Measurements from ENCODE around the gene JPH2. TPM values are rescaled to one million over a fixed set of nuclear protein-coding genes. Genes with fewer than 3 reads are reported as not detected.

JPH2 gene
- total RNA-seq, 6 experiments from 2014 or later = 0.09 to 0.31 (median 0.10) TPM; not detected in 1

DNA sequence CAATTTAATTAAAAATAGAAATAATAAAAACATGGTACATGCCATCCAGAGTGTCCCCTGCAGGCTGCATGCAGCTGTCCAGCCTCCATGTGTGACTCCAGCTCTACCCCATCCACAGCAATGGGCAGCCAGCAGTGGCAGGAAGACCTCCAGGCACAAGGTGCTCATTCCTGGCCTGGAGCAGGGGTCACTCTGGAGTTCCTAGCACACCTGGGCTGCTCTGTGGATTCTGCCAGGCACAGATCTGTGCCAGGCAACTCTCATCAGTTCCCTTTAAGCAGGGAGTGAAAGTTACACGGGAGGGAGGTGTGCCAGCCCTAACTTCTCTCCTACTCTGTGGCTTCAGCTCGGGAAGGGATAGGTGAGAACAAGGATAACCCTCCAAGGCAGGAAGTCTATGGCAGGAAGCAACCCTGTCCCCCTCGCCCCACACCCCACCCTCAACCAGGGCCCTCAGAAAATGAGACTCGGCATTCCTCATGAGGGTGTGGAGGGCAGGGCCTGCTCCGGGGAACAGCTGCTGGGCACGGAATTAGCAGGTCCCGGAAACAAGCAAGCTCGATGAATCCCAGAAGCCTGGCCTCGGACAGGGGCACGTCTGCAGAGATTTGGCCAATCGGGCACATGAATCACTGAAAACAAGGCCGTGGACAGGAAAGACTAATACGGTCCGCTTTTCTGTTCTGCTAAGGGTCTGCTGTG, 10.0 kb downstream of the JPH2 start:
- H3K9me3 ChIP-seq = no peaks in the 10 kb centered on the region
- 70% methylated on average over 2 of the region's 14 CpGs for WGBS (ENCODE audit: insufficient coverage, low coverage, low lambda C conversion rate, missing lambda C conversion rate)
- DNase-seq (no peak), ATAC-seq (no peak)
- TF ChIP-seq POLR2A (IDR thresholded peaks at IDR 0.05) = no peak
- TF ChIP-seq, protein P1, sequence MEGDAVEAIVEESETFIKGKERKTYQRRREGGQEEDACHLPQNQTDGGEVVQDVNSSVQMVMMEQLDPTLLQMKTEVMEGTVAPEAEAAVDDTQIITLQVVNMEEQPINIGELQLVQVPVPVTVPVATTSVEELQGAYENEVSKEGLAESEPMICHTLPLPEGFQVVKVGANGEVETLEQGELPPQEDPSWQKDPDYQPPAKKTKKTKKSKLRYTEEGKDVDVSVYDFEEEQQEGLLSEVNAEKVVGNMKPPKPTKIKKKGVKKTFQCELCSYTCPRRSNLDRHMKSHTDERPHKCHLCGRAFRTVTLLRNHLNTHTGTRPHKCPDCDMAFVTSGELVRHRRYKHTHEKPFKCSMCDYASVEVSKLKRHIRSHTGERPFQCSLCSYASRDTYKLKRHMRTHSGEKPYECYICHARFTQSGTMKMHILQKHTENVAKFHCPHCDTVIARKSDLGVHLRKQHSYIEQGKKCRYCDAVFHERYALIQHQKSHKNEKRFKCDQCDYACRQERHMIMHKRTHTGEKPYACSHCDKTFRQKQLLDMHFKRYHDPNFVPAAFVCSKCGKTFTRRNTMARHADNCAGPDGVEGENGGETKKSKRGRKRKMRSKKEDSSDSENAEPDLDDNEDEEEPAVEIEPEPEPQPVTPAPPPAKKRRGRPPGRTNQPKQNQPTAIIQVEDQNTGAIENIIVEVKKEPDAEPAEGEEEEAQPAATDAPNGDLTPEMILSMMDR (IDR thresholded peaks at IDR 0.05) = no peak
- H3K27ac ChIP-seq = no peak overlapping the region
- no peaks in the 10 kb centered on the region for H3K4me1 ChIP-seq
- H3K27me3 ChIP-seq = no peaks in the 10 kb centered on the region
- intact Hi-C loops (cut with DNase I) = no loop called here
- no peaks in the 10 kb centered on the region for H3K36me3 ChIP-seq
- no peak overlapping the region for H3K4me3 ChIP-seq

DNA sequence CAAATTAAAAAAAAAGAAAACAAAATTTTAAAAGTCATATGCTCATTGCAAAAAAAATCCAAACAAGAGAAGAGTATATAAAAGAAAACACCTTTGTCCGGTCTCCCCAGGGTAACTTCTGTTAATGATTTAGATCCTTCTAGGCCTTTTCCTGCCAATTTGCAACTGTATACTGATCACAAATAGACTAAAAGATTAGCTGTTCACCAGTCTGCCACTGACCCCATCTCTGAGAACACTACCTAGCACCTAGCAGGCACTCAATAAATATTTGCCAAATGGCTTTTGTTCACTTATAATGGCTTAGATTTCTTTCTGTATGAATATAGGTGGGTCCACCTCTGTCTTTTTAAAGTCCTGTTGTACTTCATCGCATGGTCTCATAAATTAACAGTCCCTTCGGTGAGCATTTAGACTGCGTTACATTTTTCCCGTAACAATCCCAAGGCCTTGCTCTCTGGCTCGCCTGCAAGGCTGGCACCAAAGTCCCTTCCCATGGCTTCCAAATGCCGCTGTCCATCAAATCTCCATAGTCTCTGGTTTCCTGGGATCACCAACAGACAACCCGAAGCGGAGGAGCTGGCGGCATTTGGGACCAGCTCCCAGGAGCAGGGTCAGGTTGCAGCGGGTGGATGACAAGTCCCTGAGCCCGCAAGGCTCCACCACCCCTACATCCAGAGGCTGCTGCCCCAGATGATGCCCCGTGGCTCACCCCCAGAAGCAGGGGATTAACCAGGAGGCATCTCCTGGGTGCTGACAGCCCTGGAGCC, 11.8 kb downstream of the JPH2 start:
- no peak for TF ChIP-seq POLR2A (IDR thresholded peaks at IDR 0.05)
- TF ChIP-seq, protein P1 (IDR thresholded peaks at IDR 0.05) = no peak
- no peak for DNase-seq
- 78% methylated on average over 8 of the region's 13 CpGs for WGBS (ENCODE audit: insufficient coverage, low coverage, low lambda C conversion rate, missing lambda C conversion rate)
- no peaks in the 10 kb centered on the region for H3K36me3 ChIP-seq
- no peak overlapping the region for H3K4me3 ChIP-seq
- intact Hi-C loops (cut with DNase I) = no loop called here
- no peak for ATAC-seq
- H3K9me3 ChIP-seq = no peaks in the 10 kb centered on the region
- H3K4me1 ChIP-seq = no peaks in the 10 kb centered on the region
- H3K27ac ChIP-seq = no peak overlapping the region
- H3K27me3 ChIP-seq = no peaks in the 10 kb centered on the region

DNA sequence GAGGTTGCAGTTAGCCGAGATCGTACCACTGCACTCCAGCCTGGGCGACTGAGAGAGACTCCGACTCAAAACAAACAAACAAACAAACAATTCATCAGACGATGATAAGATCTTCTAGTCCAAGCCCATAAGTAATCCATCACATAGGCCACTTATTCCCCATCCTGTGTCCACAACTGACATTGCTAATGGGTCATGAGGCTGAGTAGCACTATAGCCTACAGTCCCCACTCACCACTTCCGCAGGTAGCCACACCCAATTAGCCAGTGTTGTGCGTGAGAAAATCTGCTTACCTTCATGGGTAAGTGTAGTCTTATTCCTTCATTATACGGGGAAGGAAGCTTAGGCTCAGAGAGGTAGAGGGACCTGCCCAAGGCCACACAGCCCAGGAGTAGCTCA, 13.1 kb downstream of the JPH2 start:
- H3K36me3 ChIP-seq = no peaks in the 10 kb centered on the region
- no peak overlapping the region for H3K27ac ChIP-seq
- intact Hi-C loops (cut with DNase I) = no loop called here
- DNase-seq = no peak
- WGBS (ENCODE audit: insufficient coverage, low coverage, low lambda C conversion rate, missing lambda C conversion rate) = 50% methylated on average over 7 of the region's 8 CpGs
- H3K4me3 ChIP-seq = no peak overlapping the region
- no peak for TF ChIP-seq POLR2A (IDR thresholded peaks at IDR 0.05)
- TF ChIP-seq, protein P1 (IDR thresholded peaks at IDR 0.05) = no peak
- no peaks in the 10 kb centered on the region for H3K4me1 ChIP-seq
- H3K27me3 ChIP-seq = no peaks in the 10 kb centered on the region
- ATAC-seq = no peak
- no peaks in the 10 kb centered on the region for H3K9me3 ChIP-seq

DNA sequence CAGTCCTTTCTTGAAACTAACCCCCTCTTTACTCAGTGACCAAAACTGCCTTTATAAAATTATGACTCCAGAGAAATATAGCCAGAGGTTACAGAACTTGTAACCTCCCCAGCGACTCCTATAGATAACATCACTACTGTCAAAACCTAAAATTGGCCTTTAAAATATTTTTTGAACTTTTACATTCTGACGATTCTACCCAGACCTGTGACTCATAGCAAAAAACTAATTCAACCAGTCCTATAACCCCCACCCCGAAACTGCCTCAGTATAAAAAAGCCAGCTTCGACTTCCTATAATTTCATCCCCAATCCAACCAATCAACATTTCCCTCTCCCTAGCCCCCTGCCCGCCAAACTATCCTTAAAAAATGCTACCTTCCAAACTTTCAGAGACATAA, 13.9 kb downstream of the JPH2 start:
- TF ChIP-seq POLR2A (IDR thresholded peaks at IDR 0.05) = no peak
- TF ChIP-seq, protein P1 (IDR thresholded peaks at IDR 0.05) = no peak
- Histone ChIP-seq H3K4me3 (no peak overlapping the region), H3K4me1 (no peaks in the 10 kb centered on the region), H3K27me3 (no peaks in the 10 kb centered on the region), H3K9me3 (no peaks in the 10 kb centered on the region), H3K27ac (no peak overlapping the region), H3K36me3 (no peaks in the 10 kb centered on the region)
- no peak for ATAC-seq
- DNase-seq = no peak
- intact Hi-C loops (cut with DNase I) = no loop called here
- WGBS (ENCODE audit: insufficient coverage, low coverage, low lambda C conversion rate, missing lambda C conversion rate) = 51% methylated on average over 5 of the region's 5 CpGs
